NCI-H1694 treated with DMSO at 0.1 percent for 48 hours (cell line): ENCODE measurements around the gene SUMF1.

ENCODE experiments used
- DNase-seq: peaks from one replicate; lab custom pipeline; 2025; lab: John Stamatoyannopoulos, UW

Gene SUMF1

GRCh38 chr3:4416427-4416945 lies 50.6 kb downstream of the SUMF1 start:
- no peak for DNase-seq

GRCh38 chr3:4413467-4413866 lies 53.6 kb downstream of the SUMF1 start:
- no peak for DNase-seq

GRCh38 chr3:4411833-4412232 lies 55.2 kb downstream of the SUMF1 start:
- no peak for DNase-seq

- no peak for DNase-seq
Measured at GRCh38 chr3:4411236-4411635, 55.8 kb downstream of the SUMF1 start.

- DNase-seq, result no peak
Measured at GRCh38 chr3:4410606-4411005, 56.5 kb downstream of the SUMF1 start.

GRCh38 chr3:4409971-4410573 lies 57.0 kb downstream of the SUMF1 start:
- DNase-seq, result no peak

GRCh38 chr3:4409415-4409814 lies 57.7 kb downstream of the SUMF1 start:
- no peak for DNase-seq

- no peak for DNase-seq
Measured at GRCh38 chr3:4408958-4409357, 58.1 kb downstream of the SUMF1 start.

GRCh38 chr3:4407941-4408340 lies 59.1 kb downstream of the SUMF1 start:
- no peak for DNase-seq

GRCh38 chr3:4406746-4407568 lies 60.1 kb downstream of the SUMF1 start:
- no peak for DNase-seq

- DNase-seq, result no peak
Measured at GRCh38 chr3:4404881-4405280, 62.2 kb downstream of the SUMF1 start.

- no peak for DNase-seq
Measured at GRCh38 chr3:4401441-4401840, 65.6 kb downstream of the SUMF1 start.

GRCh38 chr3:4399476-4399875 lies 67.6 kb downstream of the SUMF1 start:
- DNase-seq, result no peak

GRCh38 chr3:4398941-4399245 lies 68.2 kb downstream of the SUMF1 start:
- no peak for DNase-seq

- no peak for DNase-seq
Measured at GRCh38 chr3:4398120-4398940, 68.7 kb downstream of the SUMF1 start.

GRCh38 chr3:4397466-4397865 lies 69.6 kb downstream of the SUMF1 start:
- DNase-seq, result no peak

- no peak for DNase-seq
Measured at GRCh38 chr3:4396542-4396941, 70.5 kb downstream of the SUMF1 start.

GRCh38 chr3:4396006-4396405 lies 71.1 kb downstream of the SUMF1 start:
- no peak for DNase-seq

GRCh38 chr3:4395448-4395847 lies 71.6 kb downstream of the SUMF1 start:
- DNase-seq, result no peak

- no peak for DNase-seq
Measured at GRCh38 chr3:4394567-4394966, 72.5 kb downstream of the SUMF1 start.

GRCh38 chr3:4394048-4394447 lies 73.0 kb downstream of the SUMF1 start:
- no peak for DNase-seq

GRCh38 chr3:4392992-4393391 lies 74.1 kb downstream of the SUMF1 start:
- DNase-seq, result no peak
